Neutrophil (primary cell): Measurements from ENCODE around the gene CLDN18.

Experiments
- H3K27ac ChIP-seq: fragments of 200-600 bp; sonication (generic); 2 replicates; pipeline ENCODE4 v1.5.1; 2016; ENCODE audit warnings: mild to moderate bottlenecking, moderate library complexity
- H3K27me3 ChIP-seq: fragments of 200-600 bp; sonication (generic); 2 replicates; pipeline ENCODE4 v1.6.0; 2016; ENCODE audit warnings: mild to moderate bottlenecking
- H3K36me3 ChIP-seq: fragments of 200-600 bp; sonication (generic); 2 replicates; pipeline ENCODE4 v1.5.1; 2017
- H3K4me1 ChIP-seq, 2 experiments: fragments of 200-600 bp in 1 of 2; sonication (generic) in 1 of 2; 1 replicate in 1 of 2; 2 replicates in 1 of 2; pipeline versions ENCODE4 v1.5.1 to v1.6.1; 2013 to 2016; ENCODE audit warnings: low read depth in 1 of 2, low read length in 1 of 2, mild to moderate bottlenecking in 1 of 2, moderate library complexity in 1 of 2; ENCODE audit not compliant: control insufficient read depth in 1 of 2, insufficient read depth in 1 of 2
- H3K4me3 ChIP-seq, 2 experiments: fragments of 200-600 bp in 1 of 2; sonication (generic) in 1 of 2; 1 replicate in 1 of 2; 2 replicates in 1 of 2; pipeline ENCODE4 v1.5.1; 2013 to 2016; ENCODE audit warnings: low read depth in 1 of 2, low read length in 1 of 2, mild to moderate bottlenecking in 1 of 2, moderate library complexity in 1 of 2
- H3K9me3 ChIP-seq: fragments of 200-600 bp; sonication (generic); 2 replicates; pipeline ENCODE4 v1.5.1; 2016
- TF ChIP-seq, protein P1 (sequence below): fragments of 200-600 bp; sonication (generic); IDR thresholded peaks from 2 replicates; pipeline ENCODE4 v1.5.1; 2016; ENCODE audit warnings: antibody characterized with exemption

The CLDN18 gene

DNA sequence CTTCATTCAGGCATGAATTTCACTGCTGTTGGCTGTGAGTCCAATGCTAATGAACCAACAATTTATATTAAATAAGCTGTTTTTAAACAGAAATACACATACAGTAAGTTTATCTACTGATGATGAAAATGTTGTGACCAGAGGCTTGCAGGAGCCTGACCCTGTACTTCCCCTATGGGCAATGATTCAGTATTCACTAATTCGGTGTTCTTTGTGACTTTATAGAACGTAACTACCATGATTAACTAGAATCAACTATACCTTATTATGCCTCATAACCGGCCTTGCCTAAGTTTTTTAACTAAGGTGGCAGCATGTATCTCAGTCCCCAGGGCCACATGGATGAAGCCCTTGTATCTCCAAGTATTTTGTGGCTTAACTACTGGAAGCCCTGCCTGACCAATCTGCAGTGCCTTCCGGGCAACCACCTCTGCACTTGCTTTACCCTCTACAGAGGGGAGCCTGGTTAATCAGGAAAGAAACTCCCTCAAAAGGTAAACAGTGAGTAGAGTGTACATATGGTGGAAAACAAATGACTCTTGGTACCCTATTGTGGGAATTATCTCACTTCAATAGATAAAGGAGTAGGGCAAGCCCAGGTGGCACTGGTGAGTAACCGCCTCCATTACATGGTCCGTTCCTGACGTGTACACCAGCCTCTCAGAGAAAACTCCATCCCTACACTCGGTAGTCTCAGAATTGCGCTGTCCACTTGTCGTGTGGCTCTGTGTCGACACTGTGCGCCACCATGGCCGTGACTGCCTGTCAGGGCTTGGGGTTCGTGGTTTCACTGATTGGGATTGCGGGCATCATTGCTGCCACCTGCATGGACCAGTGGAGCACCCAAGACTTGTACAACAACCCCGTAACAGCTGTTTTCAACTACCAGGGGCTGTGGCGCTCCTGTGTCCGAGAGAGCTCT lies 11.6 kb upstream of the CLDN18 start:
- Histone ChIP-seq H3K27ac (no peak overlapping the region), H3K4me3 (no peak overlapping the region), H3K9me3 (no peaks in the 10 kb centered on the region), H3K27me3 (no peaks in the 10 kb centered on the region), H3K4me1 (no peaks in the 10 kb centered on the region), H3K36me3 (no peaks in the 10 kb centered on the region)
- TF ChIP-seq, protein P1, sequence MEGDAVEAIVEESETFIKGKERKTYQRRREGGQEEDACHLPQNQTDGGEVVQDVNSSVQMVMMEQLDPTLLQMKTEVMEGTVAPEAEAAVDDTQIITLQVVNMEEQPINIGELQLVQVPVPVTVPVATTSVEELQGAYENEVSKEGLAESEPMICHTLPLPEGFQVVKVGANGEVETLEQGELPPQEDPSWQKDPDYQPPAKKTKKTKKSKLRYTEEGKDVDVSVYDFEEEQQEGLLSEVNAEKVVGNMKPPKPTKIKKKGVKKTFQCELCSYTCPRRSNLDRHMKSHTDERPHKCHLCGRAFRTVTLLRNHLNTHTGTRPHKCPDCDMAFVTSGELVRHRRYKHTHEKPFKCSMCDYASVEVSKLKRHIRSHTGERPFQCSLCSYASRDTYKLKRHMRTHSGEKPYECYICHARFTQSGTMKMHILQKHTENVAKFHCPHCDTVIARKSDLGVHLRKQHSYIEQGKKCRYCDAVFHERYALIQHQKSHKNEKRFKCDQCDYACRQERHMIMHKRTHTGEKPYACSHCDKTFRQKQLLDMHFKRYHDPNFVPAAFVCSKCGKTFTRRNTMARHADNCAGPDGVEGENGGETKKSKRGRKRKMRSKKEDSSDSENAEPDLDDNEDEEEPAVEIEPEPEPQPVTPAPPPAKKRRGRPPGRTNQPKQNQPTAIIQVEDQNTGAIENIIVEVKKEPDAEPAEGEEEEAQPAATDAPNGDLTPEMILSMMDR = no peak

DNA sequence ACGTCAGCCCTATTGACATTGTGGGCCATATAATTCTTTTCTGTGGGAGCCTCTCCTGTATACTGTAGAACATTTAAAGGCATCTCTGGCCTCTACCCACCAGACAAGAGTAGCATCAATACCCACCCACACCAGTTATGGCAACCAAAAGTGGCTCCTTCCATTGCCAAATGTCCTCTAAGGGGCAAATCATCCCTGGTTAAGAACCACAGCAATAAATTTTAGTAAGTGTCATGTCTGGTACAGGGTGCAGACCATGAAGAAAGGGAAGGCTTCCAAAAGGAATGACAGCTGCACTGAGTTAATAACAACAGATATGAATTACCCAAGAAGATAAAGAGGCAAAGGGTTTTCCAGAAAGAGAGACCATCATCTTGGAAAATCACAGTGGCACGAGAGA lies 6.9 kb upstream of the CLDN18 start:
- H3K27me3 ChIP-seq = no peaks in the 10 kb centered on the region
- TF ChIP-seq, protein P1 = no peak
- no peak overlapping the region for H3K27ac ChIP-seq
- no peaks in the 10 kb centered on the region for H3K9me3 ChIP-seq
- H3K36me3 ChIP-seq = no peaks in the 10 kb centered on the region
- H3K4me1 ChIP-seq = no peaks in the 10 kb centered on the region
- H3K4me3 ChIP-seq = no peak overlapping the region

DNA sequence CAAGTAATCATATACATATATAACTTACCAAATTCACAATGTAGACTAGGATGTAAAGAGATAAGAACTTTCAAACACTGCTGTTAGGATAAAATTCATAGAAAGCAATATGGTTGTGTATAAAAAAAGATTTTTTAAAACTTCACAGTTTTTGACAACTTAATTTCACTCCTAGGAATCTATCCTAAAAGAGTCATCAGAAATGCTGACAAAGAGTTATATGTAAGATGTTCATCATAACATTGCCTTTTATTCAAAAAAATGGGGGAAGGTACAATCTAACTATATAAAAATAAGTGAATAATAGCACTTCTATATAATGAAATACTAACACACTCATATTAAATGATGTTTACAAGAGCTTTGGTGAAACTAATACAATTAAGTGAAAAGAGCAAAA lies 4.3 kb upstream of the CLDN18 start:
- Histone ChIP-seq H3K9me3 (no peaks in the 10 kb centered on the region), H3K4me1 (no peaks in the 10 kb centered on the region), H3K27me3 (no peaks in the 10 kb centered on the region), H3K4me3 (no peak overlapping the region), H3K36me3 (peaks cover 15% of the 10 kb centered on the region), H3K27ac (no peak overlapping the region)
- TF ChIP-seq, protein P1 = no peak

DNA sequence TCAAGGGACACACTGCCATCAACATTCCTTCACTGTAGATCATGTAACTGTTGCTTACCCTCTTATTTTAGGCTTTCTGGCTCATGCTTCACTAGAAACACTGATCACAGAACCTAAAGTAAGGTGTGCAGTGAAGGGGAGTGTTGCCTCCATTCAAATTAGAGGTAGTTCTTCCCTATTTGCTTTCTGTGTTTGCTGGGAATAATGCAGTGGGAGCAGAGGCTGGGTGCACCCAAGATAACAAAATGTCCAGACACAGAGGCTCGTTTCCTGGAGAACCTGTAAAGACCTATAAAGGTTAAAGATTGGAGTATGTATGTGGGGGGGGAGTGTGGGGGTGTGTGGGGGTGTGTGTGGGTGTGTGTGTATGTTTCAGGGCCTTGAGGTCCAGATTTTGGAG lies 2.1 kb upstream of the CLDN18 start:
- Histone ChIP-seq H3K4me3 (no peak overlapping the region), H3K27ac (no peak overlapping the region), H3K4me1 (no peaks in the 10 kb centered on the region), H3K36me3 (peaks cover 15% of the 10 kb centered on the region), H3K27me3 (no peaks in the 10 kb centered on the region), H3K9me3 (no peaks in the 10 kb centered on the region)
- TF ChIP-seq, protein P1 = no peak

DNA sequence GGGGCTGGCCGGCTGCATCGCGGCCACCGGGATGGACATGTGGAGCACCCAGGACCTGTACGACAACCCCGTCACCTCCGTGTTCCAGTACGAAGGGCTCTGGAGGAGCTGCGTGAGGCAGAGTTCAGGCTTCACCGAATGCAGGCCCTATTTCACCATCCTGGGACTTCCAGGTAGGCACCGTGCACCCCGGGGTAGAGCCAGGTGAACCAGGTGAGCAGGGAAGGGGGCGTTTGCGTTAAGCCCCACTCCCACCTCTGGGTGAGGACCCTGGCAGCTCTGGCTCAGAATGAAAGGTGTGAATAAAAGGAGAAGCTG lies 267 bp downstream of the CLDN18 start:
- TF ChIP-seq, protein P1 = no peak

More for the DNA sequence above, 267 bp downstream of the CLDN18 start:
- Histone ChIP-seq H3K9me3 (no peaks in the 10 kb centered on the region), H3K4me3 (no peak overlapping the region), H3K36me3 (peaks cover 29% of the 10 kb centered on the region), H3K27me3 (no peaks in the 10 kb centered on the region), H3K4me1 (no peaks in the 10 kb centered on the region), H3K27ac (no peak overlapping the region)
